ENCODE measurements around the gene PRKN.
"Not testable (repeated sequence)": the region's sequence is repeated elsewhere in the genome, so short reads cannot be mapped to it uniquely, and the experiment has no call there.

The PRKN gene

GRCh38 chr6:161496941-161497340 is 1230.6 kb downstream of the PRKN start:
- DNase-seq, result no peak

GRCh38 chr6:161496271-161496670 is 1231.3 kb downstream of the PRKN start:
- DNase-seq, result not testable (repeated sequence)

- DNase-seq, result no peak
These were observed 1233.0 kb downstream of the PRKN start for GRCh38 chr6:161494566-161494965.

GRCh38 chr6:161493576-161494118 is 1233.9 kb downstream of the PRKN start:
- no peak for DNase-seq

GRCh38 chr6:161489626-161490306 is 1237.8 kb downstream of the PRKN start:
- no peak for DNase-seq

- no peak for DNase-seq
These were observed 1239.9 kb downstream of the PRKN start for GRCh38 chr6:161487694-161488093.

- no peak for DNase-seq
These were observed 1240.4 kb downstream of the PRKN start for GRCh38 chr6:161487217-161487531.

- DNase-seq, result no peak
These were observed 1241.0 kb downstream of the PRKN start for GRCh38 chr6:161486361-161487216.

- DNase-seq, result no peak
These were observed 1245.1 kb downstream of the PRKN start for GRCh38 chr6:161482517-161482858.

GRCh38 chr6:161481786-161482516 is 1245.6 kb downstream of the PRKN start:
- no peak for DNase-seq

- no peak for DNase-seq
These were observed 1247.0 kb downstream of the PRKN start for GRCh38 chr6:161480421-161481155.

GRCh38 chr6:161479376-161479775 is 1248.2 kb downstream of the PRKN start:
- no peak for DNase-seq

- no peak for DNase-seq
These were observed 1249.6 kb downstream of the PRKN start for GRCh38 chr6:161477876-161478425.

GRCh38 chr6:161476711-161477110 is 1250.9 kb downstream of the PRKN start:
- DNase-seq, result no peak

GRCh38 chr6:161465403-161465802 is 1262.2 kb downstream of the PRKN start:
- no peak for DNase-seq

- no peak for DNase-seq
These were observed 1264.5 kb downstream of the PRKN start for GRCh38 chr6:161463071-161463470.

GRCh38 chr6:161462148-161462547 is 1265.4 kb downstream of the PRKN start:
- DNase-seq, result no peak

- DNase-seq, result no peak
These were observed 1268.5 kb downstream of the PRKN start for GRCh38 chr6:161459008-161459615.

GRCh38 chr6:161458201-161458951 is 1269.2 kb downstream of the PRKN start:
- DNase-seq, result no peak

- no peak for DNase-seq
These were observed 1271.7 kb downstream of the PRKN start for GRCh38 chr6:161455848-161456247.

GRCh38 chr6:161453558-161453957 is 1274.0 kb downstream of the PRKN start:
- DNase-seq, result no peak
